Fibroblast of skin of scalp (primary cell): ENCODE measurements around the gene GDF9.

Experiments
- DNase-seq: peaks from one replicate; pipeline ENCODE4 v3.0.0-alpha.2; 2013

Gene GDF9

GRCh38 chr5:132820162-132820754, 46.0 kb downstream of the GDF9 start:
- DNase-seq, result peak; percentile 88

GRCh38 chr5:132819468-132819867, 46.8 kb downstream of the GDF9 start:
- no peak for DNase-seq

- DNase-seq, result no peak
These were observed 49.3 kb downstream of the GDF9 start for GRCh38 chr5:132817011-132817410.

GRCh38 chr5:132816554-132816953, 49.7 kb downstream of the GDF9 start:
- no peak for DNase-seq

GRCh38 chr5:132816083-132816482, 50.2 kb downstream of the GDF9 start:
- DNase-seq, result no peak

GRCh38 chr5:132815454-132815853, 50.8 kb downstream of the GDF9 start:
- no peak for DNase-seq

- no peak for DNase-seq
These were observed 51.6 kb downstream of the GDF9 start for GRCh38 chr5:132814503-132815294.

- DNase-seq, result no peak
These were observed 52.4 kb downstream of the GDF9 start for GRCh38 chr5:132813599-132814502.

- no peak for DNase-seq
These were observed 53.3 kb downstream of the GDF9 start, which contains the start of gene SOWAHA for GRCh38 chr5:132812781-132813598. TSS of gene SOWAHA (plus strand) at chr5:132813302. CDS start at chr5:132813622, 320 bp downstream.

GRCh38 chr5:132812123-132812765, 54.0 kb downstream of the GDF9 start:
- DNase-seq, result no peak
